ENCODE measurements around the gene RYR1. TPM values are rescaled to one million over a fixed set of nuclear protein-coding genes. Genes with fewer than 3 reads are reported as not detected.

Gene RYR1
- total RNA-seq, 1 experiment from 2014 or later: 4.1 TPM

DNA sequence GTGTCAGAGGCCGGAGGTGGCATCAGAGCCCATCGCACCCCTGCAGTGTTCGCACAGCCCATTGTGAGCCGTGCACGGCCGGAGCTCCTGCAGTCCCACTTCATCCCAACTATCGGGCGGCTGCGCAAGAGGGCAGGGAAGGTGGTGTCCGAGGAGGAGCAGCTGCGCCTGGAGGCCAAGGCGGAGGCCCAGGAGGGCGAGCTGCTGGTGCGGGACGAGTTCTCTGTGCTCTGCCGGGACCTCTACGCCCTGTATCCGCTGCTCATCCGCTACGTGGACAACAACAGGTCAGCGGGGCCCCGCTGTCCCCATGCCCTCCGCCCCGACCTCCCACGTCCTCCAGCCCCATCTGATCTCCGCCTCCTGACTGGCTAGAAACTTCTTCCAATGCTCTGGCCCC lies 85.7 kb downstream of the RYR1 start:
- BruUV-seq (replicated peaks): no TSS peak
- Histone ChIP-seq H3K9me3 (ENCODE audit: control insufficient read depth in 1 of 2, insufficient read depth in 1 of 2, low read depth in 1 of 2, low read length in 2 of 2) (no peaks in the 10 kb centered on the region), H2AFZ (ENCODE audit: low read depth, low read length, poor library complexity, severe bottlenecking) (no peak overlapping the region), H3K36me3 (ENCODE audit: control insufficient read depth in 1 of 2, insufficient read depth in 2 of 2, low read length in 2 of 2) (no peaks in the 10 kb centered on the region), H3K4me2 (ENCODE audit: low read length) (no peak overlapping the region), H3K27me3 (ENCODE audit: insufficient read depth, low read length) (no peaks in the 10 kb centered on the region), H3K9ac (ENCODE audit: low read length) (no peak overlapping the region), H3K27ac (ENCODE audit: low read depth, low read length) (no peak overlapping the region), H4K20me1 (ENCODE audit: insufficient read depth) (no peaks in the 10 kb centered on the region), H3K4me3 (replicated peaks in 1 of 2; ENCODE audit: low read depth in 1 of 2, low read length in 2 of 2) (no peak overlapping the region), H3K79me2 (ENCODE audit: insufficient read depth, low read length) (no peaks in the 10 kb centered on the region), H3K9me2 (ENCODE audit: insufficient read depth) (no peaks in the 10 kb centered on the region), H3K4me1 (ENCODE audit: control insufficient read depth in 1 of 2, insufficient read depth in 2 of 2, low read length in 2 of 2) (peaks cover 2 to 9% of the 10 kb centered on the region in 2 experiments; a peak in 2 of 4 replicates)
- TF ChIP-seq, protein P1, sequence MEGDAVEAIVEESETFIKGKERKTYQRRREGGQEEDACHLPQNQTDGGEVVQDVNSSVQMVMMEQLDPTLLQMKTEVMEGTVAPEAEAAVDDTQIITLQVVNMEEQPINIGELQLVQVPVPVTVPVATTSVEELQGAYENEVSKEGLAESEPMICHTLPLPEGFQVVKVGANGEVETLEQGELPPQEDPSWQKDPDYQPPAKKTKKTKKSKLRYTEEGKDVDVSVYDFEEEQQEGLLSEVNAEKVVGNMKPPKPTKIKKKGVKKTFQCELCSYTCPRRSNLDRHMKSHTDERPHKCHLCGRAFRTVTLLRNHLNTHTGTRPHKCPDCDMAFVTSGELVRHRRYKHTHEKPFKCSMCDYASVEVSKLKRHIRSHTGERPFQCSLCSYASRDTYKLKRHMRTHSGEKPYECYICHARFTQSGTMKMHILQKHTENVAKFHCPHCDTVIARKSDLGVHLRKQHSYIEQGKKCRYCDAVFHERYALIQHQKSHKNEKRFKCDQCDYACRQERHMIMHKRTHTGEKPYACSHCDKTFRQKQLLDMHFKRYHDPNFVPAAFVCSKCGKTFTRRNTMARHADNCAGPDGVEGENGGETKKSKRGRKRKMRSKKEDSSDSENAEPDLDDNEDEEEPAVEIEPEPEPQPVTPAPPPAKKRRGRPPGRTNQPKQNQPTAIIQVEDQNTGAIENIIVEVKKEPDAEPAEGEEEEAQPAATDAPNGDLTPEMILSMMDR (IDR thresholded peaks at IDR 0.05 in 2 of 3, conservative IDR thresholded peaks at IDR 0.05 in 1 of 3; ENCODE audit: borderline replicate concordance in 1 of 3, insufficient read depth in 1 of 3, low read depth in 2 of 3, low read length in 2 of 3): no peak
- TF ChIP-seq FOSL1 (IDR thresholded peaks at IDR 0.05; ENCODE audit: low read depth) (no peak), RAD21 (IDR thresholded peaks at IDR 0.05; ENCODE audit: low read depth) (no peak), CBX3 (IDR thresholded peaks at IDR 0.05; ENCODE audit: low read depth) (no peak), YY1 (IDR thresholded peaks at IDR 0.05; ENCODE audit: extremely low read depth, insufficient replicate concordance, low read depth, low read length) (no peak), EZH2 (IDR thresholded peaks at IDR 0.05) (no peak), ZFX (IDR thresholded peaks at IDR 0.05) (no peak), JUND (IDR thresholded peaks at IDR 0.05) (no peak), TCF7L2 (IDR thresholded peaks at IDR 0.05; ENCODE audit: borderline replicate concordance, extremely low read depth, insufficient read depth, insufficient read length) (no peak), EZH2phosphoT487 (IDR thresholded peaks at IDR 0.05; ENCODE audit: borderline replicate concordance) (no peak), EGR1 (IDR thresholded peaks at IDR 0.05; ENCODE audit: low read depth) (no peak), CEBPB (IDR thresholded peaks at IDR 0.05; ENCODE audit: low read depth) (no peak), POLR2A (IDR thresholded peaks at IDR 0.05; ENCODE audit: borderline replicate concordance, extremely low read depth, insufficient read depth, insufficient read length) (no peak), POLR2AphosphoS5 (IDR thresholded peaks at IDR 0.05; ENCODE audit: low read depth, low read length) (no peak), SIN3A (IDR thresholded peaks at IDR 0.05; ENCODE audit: low read depth) (no peak)
- TF ChIP-seq, protein P2, sequence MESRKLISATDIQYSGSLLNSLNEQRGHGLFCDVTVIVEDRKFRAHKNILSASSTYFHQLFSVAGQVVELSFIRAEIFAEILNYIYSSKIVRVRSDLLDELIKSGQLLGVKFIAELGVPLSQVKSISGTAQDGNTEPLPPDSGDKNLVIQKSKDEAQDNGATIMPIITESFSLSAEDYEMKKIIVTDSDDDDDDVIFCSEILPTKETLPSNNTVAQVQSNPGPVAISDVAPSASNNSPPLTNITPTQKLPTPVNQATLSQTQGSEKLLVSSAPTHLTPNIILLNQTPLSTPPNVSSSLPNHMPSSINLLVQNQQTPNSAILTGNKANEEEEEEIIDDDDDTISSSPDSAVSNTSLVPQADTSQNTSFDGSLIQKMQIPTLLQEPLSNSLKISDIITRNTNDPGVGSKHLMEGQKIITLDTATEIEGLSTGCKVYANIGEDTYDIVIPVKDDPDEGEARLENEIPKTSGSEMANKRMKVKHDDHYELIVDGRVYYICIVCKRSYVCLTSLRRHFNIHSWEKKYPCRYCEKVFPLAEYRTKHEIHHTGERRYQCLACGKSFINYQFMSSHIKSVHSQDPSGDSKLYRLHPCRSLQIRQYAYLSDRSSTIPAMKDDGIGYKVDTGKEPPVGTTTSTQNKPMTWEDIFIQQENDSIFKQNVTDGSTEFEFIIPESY (IDR thresholded peaks at IDR 0.05; ENCODE audit: extremely low read depth, insufficient replicate concordance, low read length): no peak
- TF ChIP-seq, protein P3, sequence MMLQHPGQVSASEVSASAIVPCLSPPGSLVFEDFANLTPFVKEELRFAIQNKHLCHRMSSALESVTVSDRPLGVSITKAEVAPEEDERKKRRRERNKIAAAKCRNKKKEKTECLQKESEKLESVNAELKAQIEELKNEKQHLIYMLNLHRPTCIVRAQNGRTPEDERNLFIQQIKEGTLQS (IDR thresholded peaks at IDR 0.05): no peak
- TF ChIP-seq, protein P4, sequence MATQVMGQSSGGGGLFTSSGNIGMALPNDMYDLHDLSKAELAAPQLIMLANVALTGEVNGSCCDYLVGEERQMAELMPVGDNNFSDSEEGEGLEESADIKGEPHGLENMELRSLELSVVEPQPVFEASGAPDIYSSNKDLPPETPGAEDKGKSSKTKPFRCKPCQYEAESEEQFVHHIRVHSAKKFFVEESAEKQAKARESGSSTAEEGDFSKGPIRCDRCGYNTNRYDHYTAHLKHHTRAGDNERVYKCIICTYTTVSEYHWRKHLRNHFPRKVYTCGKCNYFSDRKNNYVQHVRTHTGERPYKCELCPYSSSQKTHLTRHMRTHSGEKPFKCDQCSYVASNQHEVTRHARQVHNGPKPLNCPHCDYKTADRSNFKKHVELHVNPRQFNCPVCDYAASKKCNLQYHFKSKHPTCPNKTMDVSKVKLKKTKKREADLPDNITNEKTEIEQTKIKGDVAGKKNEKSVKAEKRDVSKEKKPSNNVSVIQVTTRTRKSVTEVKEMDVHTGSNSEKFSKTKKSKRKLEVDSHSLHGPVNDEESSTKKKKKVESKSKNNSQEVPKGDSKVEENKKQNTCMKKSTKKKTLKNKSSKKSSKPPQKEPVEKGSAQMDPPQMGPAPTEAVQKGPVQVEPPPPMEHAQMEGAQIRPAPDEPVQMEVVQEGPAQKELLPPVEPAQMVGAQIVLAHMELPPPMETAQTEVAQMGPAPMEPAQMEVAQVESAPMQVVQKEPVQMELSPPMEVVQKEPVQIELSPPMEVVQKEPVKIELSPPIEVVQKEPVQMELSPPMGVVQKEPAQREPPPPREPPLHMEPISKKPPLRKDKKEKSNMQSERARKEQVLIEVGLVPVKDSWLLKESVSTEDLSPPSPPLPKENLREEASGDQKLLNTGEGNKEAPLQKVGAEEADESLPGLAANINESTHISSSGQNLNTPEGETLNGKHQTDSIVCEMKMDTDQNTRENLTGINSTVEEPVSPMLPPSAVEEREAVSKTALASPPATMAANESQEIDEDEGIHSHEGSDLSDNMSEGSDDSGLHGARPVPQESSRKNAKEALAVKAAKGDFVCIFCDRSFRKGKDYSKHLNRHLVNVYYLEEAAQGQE (IDR thresholded peaks at IDR 0.05; ENCODE audit: low read depth): no peak
- TF ChIP-seq, protein P5, sequence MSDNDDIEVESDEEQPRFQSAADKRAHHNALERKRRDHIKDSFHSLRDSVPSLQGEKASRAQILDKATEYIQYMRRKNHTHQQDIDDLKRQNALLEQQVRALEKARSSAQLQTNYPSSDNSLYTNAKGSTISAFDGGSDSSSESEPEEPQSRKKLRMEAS (IDR thresholded peaks at IDR 0.05): no peak
- ATAC-seq: no peak
- ChIA-PET POLR2A (no interaction called here), CTCF (interaction anchor here (0.9 kb wide), 1 partner anchor 116 kb away, joined by 3 read pairs; the partner anchor contains the start of gene FAM98C), RAD21 (ENCODE audit: low non-redundant PET in 1 of 2, low total read pairs in 2 of 2, uncharacterized antibody in 2 of 2, unreplicated experiment in 2 of 2) (no interaction called here)
- no peak for DNase-seq (ENCODE audit: low read depth, low spot score)
- intact Hi-C loops (cut with micrococcal nuclease): loop anchor here (10.0 kb wide), 3 partner anchors 114 to 416 kb away; partner anchors contain the start of genes FAM98C, MRPS12 and SARS2

Data from HCT116 (cell line).